Effector memory CD8-positive, alpha-beta T cell (primary cell): ENCODE measurements around the gene IPO13.

ENCODE experiments used
- ATAC-seq: fragments of 150-1000 bp; cut with Tn5 transposase; replicated peaks from 2 replicates; pipeline ENCODE4 v1.10.0; 2021; ENCODE audit warnings: mild to moderate bottlenecking, moderate library complexity
- DNase-seq, 3 experiments: peaks; one replicate each; pipeline ENCODE4 v3.0.0; 2021
- H3K27ac Mint-ChIP-seq, 2 donors: one replicate each; pipeline ENCODE4 v1.8.0; 2022; ENCODE audit warnings: mild to moderate bottlenecking in 2 of 2, mixed read lengths in 2 of 2, moderate library complexity in 2 of 2
- H3K27me3 Mint-ChIP-seq, 2 donors: one replicate each; pipeline ENCODE4 v1.8.0; 2022; ENCODE audit warnings: mixed read lengths in 2 of 2
- H3K36me3 Mint-ChIP-seq: one replicate; pipeline ENCODE4 v1.8.0; 2022; ENCODE audit warnings: mild to moderate bottlenecking, moderate library complexity, mixed read lengths; ENCODE audit not compliant: insufficient read depth
- H3K4me1 Mint-ChIP-seq, 2 donors: one replicate each; pipeline ENCODE4 v1.8.0; 2022; ENCODE audit warnings: low read depth in 2 of 2, mixed read lengths in 2 of 2
- H3K4me3 Mint-ChIP-seq, 2 donors: one replicate each; pipeline ENCODE4 v1.8.0; 2022; ENCODE audit warnings: mild to moderate bottlenecking in 2 of 2, mixed read lengths in 2 of 2, moderate library complexity in 2 of 2
- H3K9me3 Mint-ChIP-seq, 2 donors: one replicate each; pipeline ENCODE4 v1.8.0; 2022; ENCODE audit warnings: mixed read lengths in 2 of 2

IPO13 gene

DNA sequence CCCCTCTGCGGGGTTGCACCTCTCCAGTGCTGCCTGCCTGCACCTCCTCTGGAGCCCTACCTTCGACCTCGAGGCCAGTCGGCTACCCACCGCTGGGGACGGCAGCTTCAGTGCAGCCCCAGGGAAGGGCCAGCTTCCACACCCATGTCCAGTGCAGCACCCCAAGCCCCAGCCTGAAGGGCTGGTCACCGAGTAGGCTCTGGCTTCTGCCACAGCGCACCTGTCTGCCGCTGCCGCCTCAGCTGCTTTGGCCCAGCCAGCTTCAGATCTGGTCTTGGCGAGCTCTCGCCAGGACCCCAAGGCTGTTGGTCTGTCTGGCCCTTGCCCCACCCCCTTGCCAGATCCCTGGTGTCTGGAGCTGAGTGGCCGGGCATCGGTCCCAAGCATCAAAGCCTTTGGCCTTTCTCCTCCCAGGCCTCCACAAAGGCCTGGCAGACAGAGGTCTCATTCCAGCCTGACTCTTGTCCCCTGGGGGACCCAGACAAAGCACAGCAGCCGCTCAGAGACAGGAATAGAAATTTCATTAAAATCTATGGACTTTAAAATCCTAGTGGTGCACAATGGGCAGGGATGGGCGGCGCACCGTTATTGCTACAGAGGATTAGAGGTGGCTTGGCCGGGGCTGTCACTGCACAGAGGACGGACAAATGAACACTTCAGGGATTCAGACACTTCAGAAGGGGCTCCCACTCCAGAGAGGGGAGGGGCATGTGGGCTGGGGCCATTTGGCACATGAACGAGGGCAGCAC is 49.4 kb downstream of the IPO13 start:
- Mint-ChIP-seq H3K4me3 (no peak overlapping the region), H3K27me3 (peaks cover 0 to 13% of the 10 kb centered on the region in 2 donors), H3K4me1 (peaks cover 8 to 13% of the 10 kb centered on the region in 2 donors), H3K9me3 (no peaks in the 10 kb centered on the region), H3K27ac (no peak overlapping the region), H3K36me3 (peaks cover 6% of the 10 kb centered on the region)
- no peak for DNase-seq
- ATAC-seq: no peak

DNA sequence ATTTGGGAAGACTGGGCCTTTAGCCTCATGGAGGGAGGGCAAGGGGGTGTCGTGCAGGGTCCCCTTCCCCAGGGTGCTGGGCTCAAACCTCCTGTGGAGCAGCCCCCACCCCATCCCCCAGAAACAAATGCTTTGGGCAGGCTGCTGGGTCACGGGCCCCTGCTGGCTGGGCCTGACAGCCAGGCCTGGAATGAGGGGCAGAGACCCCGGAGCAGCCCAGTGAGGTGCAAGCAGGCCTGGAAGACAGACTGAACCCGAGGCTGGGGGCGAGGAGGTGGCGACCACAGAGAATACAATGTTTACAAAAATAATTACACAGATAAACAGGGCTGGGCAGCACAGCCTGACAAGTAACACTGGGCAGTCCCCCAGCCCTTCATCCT is 50.0 kb downstream of the IPO13 start:
- Mint-ChIP-seq H3K9me3 (no peaks in the 10 kb centered on the region), H3K36me3 (peaks cover under 1% of the 10 kb centered on the region), H3K4me1 (peaks cover 4 to 7% of the 10 kb centered on the region in 2 donors), H3K27me3 (peaks cover 0 to 18% of the 10 kb centered on the region in 2 donors), H3K27ac (no peak overlapping the region), H3K4me3 (no peak overlapping the region)
- ATAC-seq (no peak), DNase-seq (no peak)

DNA sequence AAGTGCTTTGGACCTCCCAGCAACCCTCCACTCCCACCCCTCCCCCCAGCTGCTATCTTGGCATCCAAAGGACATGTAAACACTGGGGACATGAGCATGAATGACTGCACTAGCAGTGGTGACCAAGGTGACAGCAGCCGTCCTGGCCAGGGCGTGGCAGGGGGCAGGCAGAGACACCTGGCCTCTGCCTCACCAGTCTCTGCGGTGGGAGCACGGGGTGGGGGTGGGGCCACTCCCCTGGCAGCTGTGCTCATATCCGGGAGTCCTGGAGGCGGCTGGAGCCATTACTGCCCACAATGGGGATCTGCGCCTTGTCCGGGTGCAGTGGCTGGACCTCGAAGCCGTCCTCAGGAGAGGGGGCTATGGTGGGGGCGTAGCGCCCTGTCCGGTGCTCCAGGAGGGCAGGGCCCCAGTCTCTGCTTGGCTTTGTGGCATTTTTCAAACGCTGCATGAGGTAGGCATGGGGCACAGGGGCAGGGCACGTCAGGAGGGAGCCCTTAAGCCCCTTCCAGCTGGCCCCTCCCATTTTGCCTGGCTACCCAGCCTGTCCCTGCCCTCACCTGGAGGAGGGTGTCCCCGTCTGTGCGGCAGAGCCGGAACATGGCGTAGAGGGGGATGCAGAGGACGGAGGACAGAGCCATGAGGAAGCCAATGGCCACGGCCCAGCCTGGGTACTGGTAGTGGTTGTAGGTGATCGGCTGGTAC is 50.7 kb downstream of the IPO13 start:
- Mint-ChIP-seq H3K4me1 (peaks cover 0 to under 1% of the 10 kb centered on the region in 2 donors), H3K27me3 (peaks cover 0 to 18% of the 10 kb centered on the region in 2 donors)

DNA sequence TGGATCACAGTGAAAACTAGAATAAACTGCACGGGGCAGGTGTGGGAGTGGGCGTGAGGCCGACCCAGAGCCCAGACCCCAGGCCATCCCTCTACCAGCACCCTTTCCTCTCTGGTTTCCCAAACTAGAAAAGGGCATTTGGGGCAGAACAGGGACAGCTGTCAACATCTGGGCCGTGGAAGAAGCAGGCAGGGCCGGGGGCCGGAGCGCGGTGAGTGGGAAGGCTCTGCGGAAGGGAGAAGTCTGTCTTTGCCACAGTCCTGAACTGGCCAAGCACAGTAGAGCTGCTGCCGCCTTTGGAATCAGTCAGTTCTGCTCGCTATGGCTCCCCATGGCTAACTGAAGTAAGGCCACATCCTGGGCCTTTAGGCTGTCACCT is 51.2 kb downstream of the IPO13 start:
- H3K36me3 Mint-ChIP-seq: no peaks in the 10 kb centered on the region
- DNase-seq: no peak
- ATAC-seq: no peak
- H3K4me1 Mint-ChIP-seq: no peaks in the 10 kb centered on the region
- peaks cover 0 to 18% of the 10 kb centered on the region in 2 donors for H3K27me3 Mint-ChIP-seq
- no peak overlapping the region for H3K4me3 Mint-ChIP-seq
- H3K9me3 Mint-ChIP-seq: no peaks in the 10 kb centered on the region
- no peak overlapping the region for H3K27ac Mint-ChIP-seq

More for the DNA sequence above, 50.7 kb downstream of the IPO13 start:
- Mint-ChIP-seq H3K9me3 (no peaks in the 10 kb centered on the region), H3K27ac (no peak overlapping the region), H3K36me3 (no peaks in the 10 kb centered on the region), H3K4me3 (no peak overlapping the region)
- DNase-seq (no peak), ATAC-seq (no peak)

DNA sequence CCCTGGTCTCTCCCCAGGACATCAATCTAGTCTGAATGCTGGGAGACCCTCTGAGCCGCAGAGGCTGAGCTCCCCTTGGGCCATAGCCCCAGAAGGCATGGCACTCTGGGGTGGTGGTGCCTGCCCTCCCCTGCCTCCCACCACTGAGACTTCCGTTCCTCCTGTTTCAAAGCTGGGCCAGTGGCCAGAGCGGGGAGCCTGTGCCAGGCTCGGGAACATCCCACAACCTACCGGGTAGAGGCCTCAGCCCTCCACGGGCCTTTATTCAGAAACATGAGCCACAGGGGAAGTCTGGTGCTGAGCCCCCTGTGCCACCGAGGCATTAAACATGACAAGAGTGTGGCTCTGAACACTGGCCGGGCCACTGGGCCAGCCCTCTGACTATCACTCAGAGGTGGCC is 52.7 kb downstream of the IPO13 start:
- Mint-ChIP-seq H3K36me3 (no peaks in the 10 kb centered on the region), H3K4me3 (no peak overlapping the region), H3K4me1 (no peaks in the 10 kb centered on the region), H3K27me3 (peaks cover 0 to 18% of the 10 kb centered on the region in 2 donors), H3K27ac (no peak overlapping the region), H3K9me3 (no peaks in the 10 kb centered on the region)
- DNase-seq: no peak
- no peak for ATAC-seq

DNA sequence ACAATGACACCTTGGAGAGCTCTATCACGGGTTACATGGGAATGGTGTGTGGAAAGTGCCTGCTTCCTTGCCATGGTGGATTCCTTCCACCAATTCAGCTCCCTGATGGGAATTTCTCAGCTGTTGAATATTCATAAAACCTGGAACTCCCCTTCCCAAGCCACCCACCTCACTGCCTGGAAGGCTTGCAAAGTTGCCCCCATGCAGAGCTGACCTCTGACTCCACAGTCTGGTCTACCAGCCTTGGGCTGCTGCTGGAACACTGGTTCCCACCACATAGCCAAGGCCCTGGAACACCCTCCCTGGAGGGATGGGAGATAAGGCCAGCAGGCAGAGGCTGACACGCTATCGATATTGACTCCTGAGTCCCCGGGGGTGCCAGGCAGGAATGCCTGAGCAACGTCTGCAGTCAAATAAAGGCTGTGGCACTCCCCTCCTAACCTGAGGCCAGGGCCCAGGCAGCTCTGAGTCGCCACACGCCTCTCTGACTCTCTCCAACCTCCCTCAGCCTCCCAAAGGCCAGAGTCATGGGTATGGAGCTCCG is 53.4 kb downstream of the IPO13 start:
- no peaks in the 10 kb centered on the region for H3K36me3 Mint-ChIP-seq
- DNase-seq (no peak), ATAC-seq (no peak)

DNA sequence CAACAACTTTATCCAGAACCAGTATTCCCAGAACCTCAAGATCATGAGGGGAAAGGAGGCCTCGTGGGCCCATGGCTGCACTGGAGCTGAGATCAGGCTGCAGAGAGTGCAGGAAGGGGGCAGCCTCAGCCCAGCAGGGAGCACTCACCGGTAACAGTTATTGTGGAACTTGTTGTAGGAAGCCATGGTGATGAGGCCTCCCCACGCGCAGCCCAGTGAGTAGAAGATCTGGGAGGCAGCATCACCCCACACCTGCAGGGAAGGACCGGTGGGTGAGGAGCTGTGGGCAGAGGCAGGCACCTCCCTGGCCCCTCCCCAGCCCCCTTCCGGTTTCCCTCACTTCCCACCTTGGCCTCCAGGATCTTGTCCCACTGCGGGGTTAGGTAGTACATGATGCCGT is 55.4 kb downstream of the IPO13 start:
- DNase-seq (no peak), ATAC-seq (no peak)
- Mint-ChIP-seq H3K36me3 (no peaks in the 10 kb centered on the region), H3K27ac (no peak overlapping the region), H3K27me3 (peaks cover 0 to 18% of the 10 kb centered on the region in 2 donors), H3K9me3 (no peaks in the 10 kb centered on the region), H3K4me3 (no peak overlapping the region), H3K4me1 (no peaks in the 10 kb centered on the region)

More for the DNA sequence above, 53.4 kb downstream of the IPO13 start:
- no peaks in the 10 kb centered on the region for H3K4me1 Mint-ChIP-seq
- H3K27me3 Mint-ChIP-seq: peaks cover 0 to 18% of the 10 kb centered on the region in 2 donors
- H3K27ac Mint-ChIP-seq: no peak overlapping the region
- no peaks in the 10 kb centered on the region for H3K9me3 Mint-ChIP-seq
- H3K4me3 Mint-ChIP-seq: no peak overlapping the region

DNA sequence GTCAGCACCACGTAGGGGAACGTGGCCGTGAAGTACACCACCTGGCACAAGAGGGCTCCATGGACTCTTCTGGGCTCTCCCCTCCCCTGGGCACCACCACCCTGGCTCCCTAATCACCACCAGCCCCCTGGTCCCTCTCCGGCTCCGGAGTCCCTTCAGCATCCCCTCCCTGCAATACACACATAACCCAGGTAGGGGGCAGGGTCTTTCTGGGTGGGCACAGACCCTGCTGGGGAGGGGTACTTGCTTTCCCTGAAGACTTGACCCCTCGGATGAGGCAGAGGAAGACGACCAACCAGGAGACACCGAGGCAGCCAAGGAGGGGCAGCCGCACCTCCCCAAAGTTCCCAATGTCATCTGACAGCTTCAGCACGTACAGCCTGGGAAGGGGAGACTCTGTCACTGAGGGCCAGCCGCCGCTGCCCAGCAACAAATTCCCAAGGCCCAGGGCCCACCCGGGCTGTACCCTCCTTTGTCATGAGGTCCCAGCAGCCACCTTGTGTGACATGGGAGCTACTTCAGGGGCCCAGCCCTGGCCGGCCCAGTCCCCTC is 55.9 kb downstream of the IPO13 start:
- Mint-ChIP-seq H3K4me1 (no peaks in the 10 kb centered on the region), H3K9me3 (no peaks in the 10 kb centered on the region), H3K27ac (no peak overlapping the region), H3K36me3 (no peaks in the 10 kb centered on the region), H3K27me3 (peaks cover 0 to 18% of the 10 kb centered on the region in 2 donors), H3K4me3 (no peak overlapping the region)
- DNase-seq (no peak), ATAC-seq (no peak)

DNA sequence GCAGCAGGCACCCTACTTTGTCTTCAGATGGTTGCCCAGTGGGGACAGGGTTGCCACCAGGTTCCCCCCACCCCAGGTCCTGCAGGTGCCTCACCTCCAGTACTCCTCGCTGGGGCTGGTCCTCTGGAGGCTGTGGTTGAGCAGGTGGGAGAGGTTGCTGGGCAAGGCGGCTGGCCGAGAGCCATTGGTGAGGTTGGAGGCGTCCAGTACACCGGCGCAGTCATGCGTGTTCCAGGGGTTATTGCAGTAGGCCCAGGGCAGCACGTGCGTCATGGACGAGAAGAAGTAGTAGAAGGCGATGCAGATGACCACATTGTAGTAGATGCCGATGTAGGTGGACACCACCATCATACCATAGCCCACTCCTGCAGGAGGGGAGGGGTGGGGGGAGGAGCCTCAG is 61.5 kb downstream of the IPO13 start:
- no peak for ATAC-seq
- Mint-ChIP-seq H3K4me3 (peak overlapping the region in 1 of 2 donors; percentile 20), H3K36me3 (no peaks in the 10 kb centered on the region), H3K9me3 (no peaks in the 10 kb centered on the region), H3K4me1 (no peaks in the 10 kb centered on the region), H3K27me3 (no peaks in the 10 kb centered on the region), H3K27ac (no peak overlapping the region)
- DNase-seq: no peak

DNA sequence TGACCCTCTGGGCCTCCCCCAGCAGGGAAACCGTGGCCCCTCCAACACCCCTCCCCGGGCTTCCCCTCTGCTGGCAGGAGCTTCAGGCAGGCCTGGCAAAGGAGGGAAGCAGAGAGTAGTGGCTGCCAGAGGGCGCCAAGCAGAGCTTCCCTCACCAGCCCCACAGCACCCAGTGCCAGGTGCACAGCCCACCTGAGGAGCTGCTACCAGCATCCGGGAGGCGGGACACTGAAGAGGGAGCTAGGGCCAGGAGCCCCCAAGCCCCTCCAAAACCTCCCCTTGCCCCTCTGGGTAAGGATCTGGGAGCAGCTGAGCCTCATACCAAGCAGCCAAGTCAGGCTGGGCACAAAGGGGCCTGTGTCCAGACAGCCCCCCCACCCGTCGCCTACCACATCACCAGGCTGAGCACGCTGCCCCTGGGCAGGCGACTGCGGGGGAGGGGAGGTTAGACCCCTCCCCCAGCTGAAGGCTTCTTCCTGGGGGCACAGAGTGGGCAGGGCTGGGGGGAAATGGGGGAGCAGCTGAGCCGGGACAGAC is 64.3 kb downstream of the IPO13 start:
- no peaks in the 10 kb centered on the region for H3K36me3 Mint-ChIP-seq
- H3K9me3 Mint-ChIP-seq: no peaks in the 10 kb centered on the region
- no peaks in the 10 kb centered on the region for H3K4me1 Mint-ChIP-seq
- ATAC-seq (no peak), DNase-seq (no peak)
- H3K27me3 Mint-ChIP-seq: peaks cover 11 to 21% of the 10 kb centered on the region in 2 donors
- no peak overlapping the region for H3K4me3 Mint-ChIP-seq
- no peak overlapping the region for H3K27ac Mint-ChIP-seq

DNA sequence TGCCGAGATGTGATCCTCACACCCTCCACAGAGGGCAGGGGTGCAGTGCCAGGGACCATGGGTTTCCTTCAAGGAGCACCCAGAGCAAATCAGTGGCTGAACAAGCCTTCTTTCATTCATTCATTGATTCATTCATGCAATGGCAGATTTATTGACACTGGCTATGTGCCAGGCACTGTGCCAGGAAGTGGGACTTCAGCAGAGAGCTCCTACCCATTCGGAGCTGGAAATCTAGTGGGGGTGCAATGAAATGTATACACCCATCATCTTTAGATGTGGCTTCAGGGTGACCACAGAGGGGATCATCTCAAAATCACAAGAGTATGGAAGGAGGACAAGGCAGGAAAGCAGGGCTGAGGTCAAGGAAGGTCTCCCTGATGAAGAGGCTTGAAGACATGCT is 65.7 kb downstream of the IPO13 start:
- H3K9me3 Mint-ChIP-seq: no peaks in the 10 kb centered on the region
- peaks cover 11 to 22% of the 10 kb centered on the region in 2 donors for H3K27me3 Mint-ChIP-seq
- ATAC-seq (no peak), DNase-seq (no peak)
- H3K27ac Mint-ChIP-seq: no peak overlapping the region
- no peak overlapping the region for H3K4me3 Mint-ChIP-seq
- H3K36me3 Mint-ChIP-seq: no peaks in the 10 kb centered on the region
- H3K4me1 Mint-ChIP-seq: no peaks in the 10 kb centered on the region

DNA sequence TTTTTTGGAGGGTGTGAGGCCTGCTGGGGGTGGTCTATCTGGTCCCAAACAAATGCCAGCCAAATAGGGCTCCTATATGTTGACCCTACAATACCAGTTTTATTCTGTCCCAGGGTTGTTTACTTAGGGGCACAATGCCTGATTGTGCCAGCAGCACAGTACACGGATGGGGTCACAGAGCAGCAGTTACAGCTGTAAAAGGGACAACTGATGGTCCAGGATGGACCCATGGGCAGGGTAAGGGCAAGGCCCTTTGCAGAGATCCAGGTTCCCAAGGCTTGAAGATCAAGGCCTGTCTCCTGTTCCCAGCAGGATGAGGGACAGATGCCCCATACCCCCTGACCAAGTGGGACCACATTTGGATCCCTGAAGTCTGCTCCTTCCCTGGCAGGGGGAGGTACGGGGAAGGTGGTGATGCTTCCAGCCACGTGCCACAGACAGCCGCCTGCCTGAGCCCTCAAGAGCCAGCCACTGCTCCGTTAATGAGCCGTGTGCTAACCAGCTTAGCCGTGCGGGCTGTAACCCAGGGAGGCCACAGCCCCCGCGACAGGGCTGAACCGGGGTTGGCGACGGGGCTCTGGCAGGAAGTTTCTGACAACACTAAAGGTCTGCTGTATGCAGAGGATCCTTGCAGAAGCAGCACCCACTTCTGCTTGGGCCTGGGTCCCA is 66.3 kb downstream of the IPO13 start:
- no peaks in the 10 kb centered on the region for H3K9me3 Mint-ChIP-seq

DNA sequence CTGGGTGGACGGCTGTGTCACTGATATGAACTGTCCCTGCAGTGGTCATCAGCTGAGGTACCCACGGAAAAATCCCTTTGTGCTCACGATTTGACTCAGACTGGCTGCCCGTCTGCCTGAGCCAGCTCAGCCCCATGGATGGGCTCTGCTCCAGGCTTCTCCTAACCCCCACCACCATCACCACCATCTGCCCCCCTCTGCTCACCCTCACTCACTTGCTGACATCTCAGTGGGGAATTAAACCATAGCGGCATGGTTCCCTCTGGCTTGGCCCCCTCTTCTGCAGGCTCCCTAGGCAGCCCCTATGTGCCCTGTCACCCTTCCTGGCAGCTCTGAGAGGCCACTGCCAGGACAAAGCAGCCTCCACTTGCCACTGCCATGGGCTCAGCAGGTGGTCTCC is 67.2 kb downstream of the IPO13 start:
- DNase-seq: no peak

More for the DNA sequence above, 66.3 kb downstream of the IPO13 start:
- peaks cover 11 to 22% of the 10 kb centered on the region in 2 donors for H3K27me3 Mint-ChIP-seq
- H3K4me1 Mint-ChIP-seq: no peaks in the 10 kb centered on the region
- H3K27ac Mint-ChIP-seq: no peak overlapping the region
- no peak for ATAC-seq
- no peaks in the 10 kb centered on the region for H3K36me3 Mint-ChIP-seq
- H3K4me3 Mint-ChIP-seq: no peak overlapping the region
- no peak for DNase-seq

More for the DNA sequence above, 67.2 kb downstream of the IPO13 start:
- Mint-ChIP-seq H3K27ac (no peak overlapping the region), H3K4me1 (no peaks in the 10 kb centered on the region), H3K27me3 (peaks cover 11 to 22% of the 10 kb centered on the region in 2 donors), H3K9me3 (no peaks in the 10 kb centered on the region), H3K36me3 (no peaks in the 10 kb centered on the region), H3K4me3 (no peak overlapping the region)
- no peak for ATAC-seq
